Measurements from ENCODE around the gene SLC24A3. TPM values are rescaled to one million over a fixed set of nuclear protein-coding genes. Genes with fewer than 3 reads are reported as not detected.

The SLC24A3 gene
- total and polyA plus RNA-seq, 2 experiments from 2014 or later = 0.48 to 1.7 TPM

- Histone ChIP-seq H3K36me3 (replicated peaks; ENCODE audit: insufficient read depth, low read depth) (no peaks in the 10 kb centered on the region), H3K4me2 (no peak overlapping the region), H2AFZ (no peak overlapping the region), H3K79me2 (no peaks in the 10 kb centered on the region), H3K4me3 (no peak overlapping the region), H3K27ac (no peak overlapping the region), H4K20me1 (ENCODE audit: insufficient read depth, poor library complexity, severe bottlenecking) (no peaks in the 10 kb centered on the region), H3K9me3 (ENCODE audit: low read depth) (no peaks in the 10 kb centered on the region), H3K9me2 (replicated peaks; ENCODE audit: insufficient read depth) (no peaks in the 10 kb centered on the region), H3K27me3 (peaks cover 8% of the 10 kb centered on the region), H3K4me1 (ENCODE audit: insufficient read depth) (peaks cover 3% of the 10 kb centered on the region)
- TF ChIP-seq EZH2 (IDR thresholded peaks at IDR 0.05; ENCODE audit: borderline replicate concordance) (no peak), CTCF (IDR thresholded peaks at IDR 0.05; ENCODE audit: poor library complexity) (peak; percentile 99), EZH2phosphoT487 (IDR thresholded peaks at IDR 0.05; ENCODE audit: low read depth, severe bottlenecking, unreplicated experiment) (no peak)
- 53% methylated on average over 19 of the region's 19 CpGs for WGBS (ENCODE audit: low lambda C conversion rate, missing lambda C conversion rate)
- peak; percentile 84 for DNase-seq (ENCODE audit: low spot score)
Observed at GRCh38 chr20:19661717-19662636, 449.5 kb downstream of the SLC24A3 start.

- WGBS (ENCODE audit: low lambda C conversion rate, missing lambda C conversion rate) = 53% methylated on average over 9 of the region's 9 CpGs
- no peak for DNase-seq (ENCODE audit: low spot score)
Observed at GRCh38 chr20:19662637-19662995, 450.2 kb downstream of the SLC24A3 start.

GRCh38 chr20:19668418-19668817, 456.0 kb downstream of the SLC24A3 start:
- DNase-seq (ENCODE audit: low spot score) = no peak
- Histone ChIP-seq H3K9me3 (ENCODE audit: low read depth) (no peaks in the 10 kb centered on the region), H3K27me3 (peaks cover 6% of the 10 kb centered on the region), H4K20me1 (ENCODE audit: insufficient read depth, poor library complexity, severe bottlenecking) (no peaks in the 10 kb centered on the region), H3K27ac (no peak overlapping the region), H3K36me3 (replicated peaks; ENCODE audit: insufficient read depth, low read depth) (no peaks in the 10 kb centered on the region), H3K4me2 (no peak overlapping the region), H3K9me2 (replicated peaks; ENCODE audit: insufficient read depth) (no peaks in the 10 kb centered on the region), H3K4me3 (no peak overlapping the region), H2AFZ (no peak overlapping the region), H3K79me2 (no peaks in the 10 kb centered on the region), H3K4me1 (ENCODE audit: insufficient read depth) (no peaks in the 10 kb centered on the region)
- TF ChIP-seq CTCF (IDR thresholded peaks at IDR 0.05; ENCODE audit: poor library complexity) (no peak), EZH2 (IDR thresholded peaks at IDR 0.05; ENCODE audit: borderline replicate concordance) (no peak), EZH2phosphoT487 (IDR thresholded peaks at IDR 0.05; ENCODE audit: low read depth, severe bottlenecking, unreplicated experiment) (no peak)
- 95% methylated on average over 3 of the region's 3 CpGs for WGBS (ENCODE audit: low lambda C conversion rate, missing lambda C conversion rate)

More at GRCh38 chr20:19662637-19662995, 450.2 kb downstream of the SLC24A3 start:
- Histone ChIP-seq H2AFZ (no peak overlapping the region), H3K27me3 (peaks cover 8% of the 10 kb centered on the region), H4K20me1 (ENCODE audit: insufficient read depth, poor library complexity, severe bottlenecking) (no peaks in the 10 kb centered on the region), H3K4me3 (no peak overlapping the region), H3K4me1 (ENCODE audit: insufficient read depth) (peaks cover 3% of the 10 kb centered on the region), H3K36me3 (replicated peaks; ENCODE audit: insufficient read depth, low read depth) (no peaks in the 10 kb centered on the region), H3K9me2 (replicated peaks; ENCODE audit: insufficient read depth) (no peaks in the 10 kb centered on the region), H3K4me2 (no peak overlapping the region), H3K9me3 (ENCODE audit: low read depth) (no peaks in the 10 kb centered on the region), H3K27ac (no peak overlapping the region), H3K79me2 (no peaks in the 10 kb centered on the region)
- TF ChIP-seq EZH2 (IDR thresholded peaks at IDR 0.05; ENCODE audit: borderline replicate concordance) (no peak), CTCF (IDR thresholded peaks at IDR 0.05; ENCODE audit: poor library complexity) (no peak), EZH2phosphoT487 (IDR thresholded peaks at IDR 0.05; ENCODE audit: low read depth, severe bottlenecking, unreplicated experiment) (no peak)
